IPS DF 4.7 (cell line): ENCODE results near the gene STPG3.
"Not testable (repeated sequence)": the region's sequence is repeated elsewhere in the genome, so short reads cannot be mapped to it uniquely, and the experiment has no call there.

ENCODE experiments used
- DNase-seq: peaks from one replicate; pipeline ENCODE4 v3.0.0-alpha.2; 2013; ENCODE audit warnings: low spot score; ENCODE audit errors: extremely low read depth

The STPG3 gene

DNA sequence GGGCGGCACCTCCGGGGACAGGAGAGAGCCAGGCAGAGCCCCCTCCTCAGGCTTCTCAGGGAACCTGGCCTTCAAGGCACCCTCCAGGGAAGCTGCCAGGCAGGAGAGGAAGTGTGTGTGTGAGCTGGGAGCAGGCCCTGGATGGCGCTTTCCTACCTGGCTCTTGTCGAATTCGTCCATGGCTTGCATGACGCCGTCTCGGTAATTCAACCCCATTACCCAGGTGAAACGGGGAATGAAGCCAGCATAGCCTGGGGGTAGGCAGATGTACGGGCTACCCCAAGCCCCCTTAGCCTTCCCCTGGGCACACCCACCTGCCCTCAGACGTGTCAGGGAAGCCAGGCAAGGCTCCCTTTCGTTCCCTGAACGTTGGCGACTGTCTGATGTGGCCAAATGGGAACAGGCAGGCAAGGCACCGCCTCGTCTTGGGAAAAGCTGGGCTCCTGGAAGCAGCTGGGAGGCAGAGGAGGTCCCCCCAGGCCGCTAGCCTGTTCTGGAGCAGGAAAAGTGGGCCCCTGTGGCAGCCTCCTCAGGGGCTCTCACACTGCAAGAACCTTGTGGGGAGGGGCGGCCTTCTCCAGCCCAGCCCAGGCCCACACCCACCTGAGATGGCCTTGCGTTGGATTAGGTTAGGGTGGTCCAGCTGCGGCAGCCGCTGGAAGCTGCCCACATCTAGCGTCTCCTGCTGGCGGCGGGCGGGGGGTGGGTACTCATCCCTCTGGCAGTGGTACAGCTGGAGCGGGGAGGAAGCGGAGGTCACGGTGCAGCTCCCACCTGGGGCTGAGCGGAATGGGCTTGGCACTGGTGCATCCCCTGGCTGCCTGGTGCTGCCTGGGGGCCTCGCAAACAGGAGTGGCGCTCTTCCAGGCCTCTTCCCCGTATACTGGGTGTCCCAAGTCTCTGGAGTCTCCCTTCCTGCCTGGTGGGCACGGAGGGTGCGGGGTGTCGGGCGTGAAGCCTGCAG, 6.3 kb upstream of the STPG3 start:
- DNase-seq = no peak

DNA sequence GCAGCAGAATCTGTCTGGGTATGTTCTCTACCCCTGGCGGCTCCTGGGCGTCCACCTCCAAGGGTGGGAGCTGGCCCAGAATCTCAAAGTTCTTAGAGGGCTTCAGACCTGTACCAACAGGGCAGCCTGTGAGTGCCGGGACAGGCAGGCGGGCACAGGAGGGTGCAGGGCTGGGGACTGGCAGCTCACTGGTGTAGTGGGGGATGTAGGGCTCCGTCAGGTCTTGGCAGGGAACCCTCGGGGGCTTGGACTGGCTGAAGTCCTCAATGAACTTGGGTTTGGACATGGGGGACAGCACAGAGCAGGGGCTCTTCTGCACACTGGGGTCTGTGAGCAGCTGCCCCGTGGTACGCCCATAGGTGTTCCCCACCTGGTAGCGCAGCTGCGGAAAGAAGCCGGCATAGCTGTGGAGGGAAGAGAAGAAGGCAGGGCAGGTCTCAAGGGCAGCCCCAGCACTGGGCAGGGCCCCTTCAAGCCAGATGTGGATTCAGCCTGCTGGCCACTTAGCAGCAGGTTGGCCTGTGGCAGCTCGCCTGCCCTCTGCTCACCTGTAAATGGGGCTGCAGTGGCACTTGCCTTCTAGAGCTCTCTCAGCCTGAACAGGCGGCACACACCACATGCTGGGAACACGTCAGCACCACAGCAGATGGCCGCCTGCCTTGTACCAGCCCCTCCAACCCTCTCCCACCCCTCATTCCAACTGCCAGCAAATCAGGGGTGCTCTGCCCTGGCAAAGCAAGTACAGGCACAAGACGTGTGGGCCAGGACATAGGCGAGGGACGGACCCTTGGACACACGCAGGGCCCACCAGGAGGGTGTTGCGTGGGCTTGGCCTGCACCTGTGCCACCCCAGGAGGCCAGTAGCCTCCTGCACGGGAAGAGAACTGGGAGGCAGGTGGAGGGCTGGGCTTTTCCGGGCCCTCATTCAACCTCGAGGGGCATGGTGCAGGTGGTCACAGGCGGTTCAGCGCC, 5.3 kb upstream of the STPG3 start:
- DNase-seq = no peak

- DNase-seq = no peak
Observed at GRCh38 chr9:137247135-137247915, 3.8 kb upstream of the STPG3 start.

GRCh38 chr9:137247916-137248175, 3.2 kb upstream of the STPG3 start:
- no peak for DNase-seq

- DNase-seq = no peak
Observed at GRCh38 chr9:137250329-137251193, 525 bp upstream of the STPG3 start.

DNA sequence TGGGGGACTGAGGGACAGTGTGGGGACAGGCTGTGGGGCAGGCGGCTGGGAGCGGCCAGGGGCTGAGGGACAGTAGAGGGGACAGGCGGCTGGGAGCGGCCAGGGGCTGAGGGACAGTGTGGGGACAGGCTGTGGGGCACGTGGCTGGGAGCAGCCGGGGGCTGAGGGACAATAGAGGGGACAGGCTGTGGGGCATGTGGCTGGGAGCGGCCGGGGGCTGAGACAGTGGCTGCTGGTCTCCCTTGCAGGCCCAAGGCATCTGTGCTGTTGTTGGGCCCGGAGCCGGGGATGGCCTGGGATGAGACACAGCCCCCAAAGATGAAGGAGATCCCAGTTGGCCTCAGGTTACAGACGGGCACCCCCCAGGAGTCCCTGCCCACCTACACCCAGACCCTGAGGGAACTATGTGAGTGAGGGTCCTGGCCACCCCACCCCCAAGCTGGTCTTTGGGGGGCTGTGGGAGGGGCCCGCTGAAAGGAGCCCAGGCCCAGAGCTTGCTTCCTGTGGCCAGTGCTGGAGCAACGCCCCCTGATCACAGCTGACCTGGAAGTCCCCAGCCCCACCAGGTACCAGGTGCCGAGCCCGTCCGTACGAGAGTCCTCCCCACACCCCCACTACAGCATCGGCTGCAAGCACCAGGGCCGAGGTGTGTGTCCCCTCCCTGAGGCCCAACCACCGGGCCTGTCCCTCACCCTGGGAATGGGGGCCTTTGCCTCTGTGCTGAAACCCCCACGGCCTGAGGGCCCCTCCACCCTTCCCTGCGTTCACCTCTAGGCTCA, 593 bp downstream of the STPG3 start:
- no peak for DNase-seq

- DNase-seq = no peak
Observed at GRCh38 chr9:137252555-137253506, 1.7 kb downstream of the STPG3 start.

GRCh38 chr9:137253717-137254623, 2.9 kb downstream of the STPG3 start:
- no peak for DNase-seq

GRCh38 chr9:137254624-137255447, 3.8 kb downstream of the STPG3 start, which contains the start of gene NELFB:
TSS of gene NELFB (plus strand) at chr9:137255327.
- DNase-seq = no peak

- no peak for DNase-seq
Observed at GRCh38 chr9:137255448-137256114, 4.5 kb downstream of the STPG3 start.

GRCh38 chr9:137256362-137256761, 5.3 kb downstream of the STPG3 start:
- no peak for DNase-seq

DNA sequence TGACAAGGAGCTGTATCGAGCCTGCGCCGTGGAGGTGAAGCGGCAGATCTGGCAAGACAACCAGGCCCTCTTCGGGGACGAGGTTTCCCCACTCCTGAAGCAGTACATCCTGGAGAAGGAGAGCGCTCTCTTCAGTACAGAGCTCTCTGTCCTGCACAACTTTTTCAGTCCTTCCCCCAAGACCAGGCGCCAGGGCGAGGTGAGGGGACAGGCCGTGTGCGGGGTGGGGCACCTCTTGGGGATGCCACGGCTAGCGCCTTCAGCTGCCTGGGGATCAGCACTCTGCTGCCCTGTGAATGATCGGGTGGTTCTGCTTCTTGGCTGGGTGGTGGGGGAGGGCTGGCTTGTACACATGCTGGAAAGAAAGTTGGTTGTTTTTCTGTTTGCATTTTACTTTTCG, 5.8 kb downstream of the STPG3 start:
- no peak for DNase-seq

DNA sequence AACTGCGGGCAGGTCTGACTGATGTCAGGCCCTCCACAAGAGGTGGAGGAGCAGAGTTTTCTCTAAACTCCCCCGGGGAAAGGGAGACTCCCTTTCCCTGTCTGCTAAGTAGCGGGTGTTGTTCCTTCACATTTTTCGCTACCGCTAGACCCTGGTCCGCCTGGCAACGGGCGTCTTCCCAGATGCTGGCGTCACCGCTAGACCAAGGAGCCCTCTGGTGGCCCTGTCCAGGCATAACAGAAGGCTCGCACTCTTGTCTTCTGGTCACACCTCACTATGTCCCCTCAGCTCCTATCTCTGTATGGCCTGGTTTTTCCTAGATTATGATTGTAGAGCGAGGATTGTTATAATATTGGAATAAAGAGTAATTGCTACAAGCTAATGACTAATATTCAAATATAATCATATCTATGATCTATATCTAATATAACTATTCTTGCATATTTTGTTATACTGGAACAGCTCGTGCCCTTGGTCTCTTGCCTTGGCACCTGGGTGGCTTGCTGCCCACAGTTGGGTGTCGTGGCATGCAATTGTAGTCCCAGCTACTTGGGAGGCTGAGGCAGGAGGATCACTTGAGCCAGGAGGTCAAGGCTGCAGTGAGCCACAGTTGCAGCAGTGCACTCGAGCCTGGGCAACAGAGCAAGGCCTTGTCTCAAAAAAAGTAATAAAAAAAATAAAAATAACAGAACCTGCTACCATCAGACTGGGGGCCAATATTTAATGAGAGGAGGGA, 11.3 kb downstream of the STPG3 start:
- not testable (repeated sequence) for DNase-seq

DNA sequence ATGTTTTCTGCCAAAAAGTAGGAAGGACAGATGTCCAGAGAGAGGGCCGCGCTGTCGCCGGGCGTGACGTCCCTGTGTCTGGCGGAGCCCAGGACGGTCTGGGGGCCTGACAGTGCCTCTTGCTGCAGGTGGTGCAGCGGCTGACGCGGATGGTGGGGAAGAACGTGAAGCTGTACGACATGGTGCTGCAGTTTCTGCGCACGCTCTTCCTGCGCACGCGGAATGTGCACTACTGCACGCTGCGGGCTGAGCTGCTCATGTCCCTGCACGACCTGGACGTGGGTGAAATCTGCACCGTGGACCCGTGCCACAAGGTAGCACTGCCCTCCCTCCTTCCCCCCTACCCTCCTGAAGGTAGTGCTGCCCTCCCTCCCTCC, 11.8 kb downstream of the STPG3 start:
- no peak for DNase-seq

DNA sequence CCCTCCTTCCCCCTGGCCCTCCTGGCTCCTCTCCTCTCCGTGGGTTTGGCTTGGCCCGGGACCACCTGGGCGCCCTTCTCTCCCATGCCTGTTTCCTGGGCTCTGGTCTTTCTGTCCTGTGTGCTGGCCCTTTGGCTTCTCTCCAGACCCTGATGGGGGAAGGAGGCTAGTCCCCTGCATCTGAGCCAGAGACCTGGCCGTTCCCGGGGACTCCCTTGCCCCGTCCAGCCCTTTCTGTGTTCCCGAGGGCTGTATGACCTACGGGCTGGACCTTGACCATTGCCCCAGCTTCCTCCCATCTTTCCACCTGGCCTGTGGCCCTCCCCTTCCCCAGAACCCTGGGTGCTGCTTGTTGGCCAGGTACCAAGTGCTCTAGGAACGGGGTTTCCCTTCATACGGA, 12.4 kb downstream of the STPG3 start:
- no peak for DNase-seq
